HEK293 (cell line): ENCODE measurements around the gene CCDC30.
A peak's percentile ranks its signal among the peaks of the same experiment; 100 is the strongest.
"Not testable (repeated sequence)": the region's sequence is repeated elsewhere in the genome, so short reads cannot be mapped to it uniquely, and the experiment has no call there.

ENCODE experiments used
- CTCF ChIA-PET: fragments of 350-600 bp; formaldehyde crosslinking; extraction: SDS; loops from one replicate; lab custom pipeline; 2021; ENCODE audit warnings: antibody characterized with exemption; lab: Yijun Ruan, JAX
- POLR2A ChIA-PET: fragments of 300-600 bp; formaldehyde crosslinking; extraction: SDS; loops from one replicate; lab custom pipeline; 2020; ENCODE audit warnings: antibody characterized with exemption, inconsistent platforms; lab: Yijun Ruan, JAX
- H3K27ac ChIP-seq: fragments of 200-500 bp; sonication (Bioruptor generic); 2 replicates; pipeline ENCODE4 v1.5.1; 2014; ENCODE audit warnings: low read depth, low read length, control low read depth, inconsistent platforms; ENCODE audit errors: extremely low read depth
- H3K36me3 ChIP-seq, 2 experiments: fragments of 200-500 bp in 1 of 2; sonication (Bioruptor generic) in 1 of 2; 1 replicate in 1 of 2; 2 replicates in 1 of 2; pipeline ENCODE4 v1.5.1; 2014 to 2017; ENCODE audit warnings: inconsistent platforms in 2 of 2, low read length in 2 of 2; ENCODE audit not compliant: control insufficient read depth in 2 of 2, insufficient read depth in 1 of 2
- H3K4me1 ChIP-seq: fragments of 200-500 bp; sonication (Bioruptor generic); 2 replicates; pipeline ENCODE4 v1.5.1; 2014; ENCODE audit warnings: mild to moderate bottlenecking, low read length, inconsistent platforms; ENCODE audit not compliant: control insufficient read depth, insufficient read depth
- H3K4me3 ChIP-seq: 2 replicates; pipeline ENCODE4 v1.5.1; 2011; ENCODE audit warnings: low read depth, mild to moderate bottlenecking, control low read depth, low read length, moderate library complexity
- H3K9me3 ChIP-seq: fragments of 200-500 bp; sonication (Bioruptor generic); 2 replicates; pipeline ENCODE4 v1.5.1; 2014; ENCODE audit warnings: low read depth, low read length, inconsistent platforms; ENCODE audit not compliant: control insufficient read depth, insufficient read depth
- GLI4 ChIP-seq: fragments of 450-650 bp; formaldehyde crosslinking; IDR thresholded peaks from 2 replicates; pipeline ENCODE4 v1.5.1; 2016; ENCODE audit warnings: missing biosample characterization, missing genetic modification characterization
- KLF16 ChIP-seq: fragments of 450-650 bp; formaldehyde crosslinking; IDR thresholded peaks from 2 replicates; pipeline ENCODE4 v1.5.1; 2017; ENCODE audit warnings: missing biosample characterization, missing genetic modification characterization
- RBAK ChIP-seq: fragments of 450-650 bp; formaldehyde crosslinking; IDR thresholded peaks from 2 replicates; pipeline ENCODE4 v1.5.1; 2016; ENCODE audit warnings: missing biosample characterization, missing genetic modification characterization
- ZNF133 ChIP-seq: fragments of 450-650 bp; formaldehyde crosslinking; IDR thresholded peaks from 2 replicates; pipeline ENCODE4 v1.5.1; 2016; ENCODE audit warnings: missing biosample characterization, missing genetic modification characterization
- ZNF157 ChIP-seq: fragments of 450-650 bp; formaldehyde crosslinking; IDR thresholded peaks from 2 replicates; pipeline ENCODE4 v1.5.1; 2016; ENCODE audit warnings: missing biosample characterization, missing genetic modification characterization
- ZNF223 ChIP-seq: fragments of 450-650 bp; formaldehyde crosslinking; IDR thresholded peaks from 2 replicates; pipeline ENCODE4 v1.5.1; 2016; ENCODE audit warnings: missing biosample characterization, missing genetic modification characterization
- ZNF23 ChIP-seq: fragments of 450-650 bp; formaldehyde crosslinking; IDR thresholded peaks from 2 replicates; pipeline ENCODE4 v1.5.1; 2016; ENCODE audit warnings: missing biosample characterization, missing genetic modification characterization, borderline replicate concordance
- ZNF302 ChIP-seq: fragments of 450-650 bp; formaldehyde crosslinking; IDR thresholded peaks from 2 replicates; pipeline ENCODE4 v1.5.1; 2016; ENCODE audit warnings: missing biosample characterization, missing genetic modification characterization, low read depth
- ZNF561 ChIP-seq: fragments of 450-650 bp; IDR thresholded peaks from 2 replicates; pipeline ENCODE4 v1.5.1; 2018; ENCODE audit warnings: missing biosample characterization, missing genetic modification characterization, borderline replicate concordance
- ZNF585B ChIP-seq: fragments of 450-650 bp; formaldehyde crosslinking; IDR thresholded peaks from 2 replicates; pipeline ENCODE4 v1.5.1; 2016; ENCODE audit warnings: missing biosample characterization, missing genetic modification characterization
- ZNF596 ChIP-seq: fragments of 450-650 bp; IDR thresholded peaks from 2 replicates; pipeline ENCODE4 v1.5.0; 2018; ENCODE audit warnings: missing biosample characterization, mild to moderate bottlenecking, missing genetic modification characterization, moderate library complexity
- ZNF747 ChIP-seq: fragments of 450-650 bp; formaldehyde crosslinking; IDR thresholded peaks from 2 replicates; pipeline ENCODE4 v1.5.1; 2016; ENCODE audit warnings: missing biosample characterization, missing genetic modification characterization
- TF ChIP-seq, protein P1 (sequence below): fragments of 450-650 bp; formaldehyde crosslinking; IDR thresholded peaks from 2 replicates; pipeline ENCODE4 v1.5.1; 2016; ENCODE audit warnings: missing biosample characterization, missing genetic modification characterization
- TF ChIP-seq, protein P2 (sequence below): fragments of 450-650 bp; formaldehyde crosslinking; IDR thresholded peaks from 2 replicates; pipeline ENCODE4 v1.5.1; 2017; ENCODE audit warnings: missing biosample characterization, missing genetic modification characterization
- TF ChIP-seq, protein P3 (sequence below): fragments of 450-650 bp; formaldehyde crosslinking; IDR thresholded peaks from 2 replicates; pipeline ENCODE4 v1.5.1; 2017; ENCODE audit warnings: missing biosample characterization, missing genetic modification characterization
- TF ChIP-seq, protein P4 (sequence below): fragments of 450-650 bp; formaldehyde crosslinking; IDR thresholded peaks from 2 replicates; pipeline ENCODE4 v1.5.1; 2016; ENCODE audit warnings: missing biosample characterization, missing genetic modification characterization
- TF ChIP-seq, protein P5 (sequence below): fragments of 450-650 bp; formaldehyde crosslinking; IDR thresholded peaks from 2 replicates; pipeline ENCODE4 v1.5.1; 2016; ENCODE audit warnings: missing biosample characterization, missing genetic modification characterization, low read depth
- TF ChIP-seq, protein P6 (sequence below): fragments of 450-650 bp; formaldehyde crosslinking; IDR thresholded peaks from 2 replicates; pipeline ENCODE4 v1.5.1; 2016; ENCODE audit warnings: missing biosample characterization, missing genetic modification characterization
- TF ChIP-seq, protein P7 (sequence below): fragments of 450-650 bp; formaldehyde crosslinking; IDR thresholded peaks from 2 replicates; pipeline ENCODE4 v1.5.1; 2016; ENCODE audit warnings: missing biosample characterization, missing genetic modification characterization

CCDC30 gene

DNA sequence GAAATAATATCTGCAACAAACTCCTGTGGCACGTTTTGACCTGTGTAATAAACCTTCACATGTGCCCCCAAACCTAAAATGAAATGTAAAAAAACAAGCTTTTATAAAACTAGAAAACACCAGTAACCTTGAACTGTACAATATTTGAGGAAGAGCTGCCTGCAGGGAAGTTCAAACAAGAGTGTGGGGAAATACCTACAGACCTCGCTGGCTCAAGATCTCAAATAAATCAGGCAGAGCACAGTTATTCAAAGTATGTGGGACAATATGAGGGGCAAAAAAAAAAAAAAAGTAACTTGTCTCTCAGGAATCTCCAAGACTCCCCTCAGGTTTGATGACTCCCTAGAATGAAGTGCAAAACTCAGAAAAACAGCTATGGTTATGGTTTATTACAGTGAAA, 157.2 kb downstream of the CCDC30 start (continued):
- TF ChIP-seq ZNF561 (tag by site-specific recombination) (no peak), KLF16 (tag by site-specific recombination) (no peak), ZNF747 (tag by site-specific recombination) (no peak), ZNF596 (tag by site-specific recombination) (no peak), ZNF223 (tag by site-specific recombination) (no peak), RBAK (tag by site-specific recombination) (no peak)
- TF ChIP-seq, protein P1, sequence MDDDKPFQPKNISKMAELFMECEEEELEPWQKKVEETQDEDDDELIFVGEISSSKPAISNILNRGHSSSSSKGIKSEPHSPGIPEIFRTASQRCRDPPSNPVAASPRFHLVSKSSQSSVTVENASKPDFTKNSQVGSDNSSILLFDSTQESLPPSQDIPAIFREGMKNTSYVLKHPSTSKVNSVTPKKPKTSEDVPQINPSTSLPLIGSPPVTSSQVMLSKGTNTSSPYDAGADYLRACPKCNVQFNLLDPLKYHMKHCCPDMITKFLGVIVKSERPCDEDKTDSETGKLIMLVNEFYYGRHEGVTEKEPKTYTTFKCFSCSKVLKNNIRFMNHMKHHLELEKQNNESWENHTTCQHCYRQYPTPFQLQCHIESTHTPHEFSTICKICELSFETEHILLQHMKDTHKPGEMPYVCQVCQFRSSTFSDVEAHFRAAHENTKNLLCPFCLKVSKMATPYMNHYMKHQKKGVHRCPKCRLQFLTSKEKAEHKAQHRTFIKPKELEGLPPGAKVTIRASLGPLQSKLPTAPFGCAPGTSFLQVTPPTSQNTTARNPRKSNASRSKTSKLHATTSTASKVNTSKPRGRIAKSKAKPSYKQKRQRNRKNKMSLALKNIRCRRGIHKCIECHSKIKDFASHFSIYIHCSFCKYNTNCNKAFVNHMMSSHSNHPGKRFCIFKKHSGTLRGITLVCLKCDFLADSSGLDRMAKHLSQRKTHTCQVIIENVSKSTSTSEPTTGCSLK (tag by site-specific recombination): no peak
- TF ChIP-seq, protein P2, sequence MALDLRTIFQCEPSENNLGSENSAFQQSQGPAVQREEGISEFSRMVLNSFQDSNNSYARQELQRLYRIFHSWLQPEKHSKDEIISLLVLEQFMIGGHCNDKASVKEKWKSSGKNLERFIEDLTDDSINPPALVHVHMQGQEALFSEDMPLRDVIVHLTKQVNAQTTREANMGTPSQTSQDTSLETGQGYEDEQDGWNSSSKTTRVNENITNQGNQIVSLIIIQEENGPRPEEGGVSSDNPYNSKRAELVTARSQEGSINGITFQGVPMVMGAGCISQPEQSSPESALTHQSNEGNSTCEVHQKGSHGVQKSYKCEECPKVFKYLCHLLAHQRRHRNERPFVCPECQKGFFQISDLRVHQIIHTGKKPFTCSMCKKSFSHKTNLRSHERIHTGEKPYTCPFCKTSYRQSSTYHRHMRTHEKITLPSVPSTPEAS (tag by site-specific recombination): no peak
- TF ChIP-seq, protein P3, sequence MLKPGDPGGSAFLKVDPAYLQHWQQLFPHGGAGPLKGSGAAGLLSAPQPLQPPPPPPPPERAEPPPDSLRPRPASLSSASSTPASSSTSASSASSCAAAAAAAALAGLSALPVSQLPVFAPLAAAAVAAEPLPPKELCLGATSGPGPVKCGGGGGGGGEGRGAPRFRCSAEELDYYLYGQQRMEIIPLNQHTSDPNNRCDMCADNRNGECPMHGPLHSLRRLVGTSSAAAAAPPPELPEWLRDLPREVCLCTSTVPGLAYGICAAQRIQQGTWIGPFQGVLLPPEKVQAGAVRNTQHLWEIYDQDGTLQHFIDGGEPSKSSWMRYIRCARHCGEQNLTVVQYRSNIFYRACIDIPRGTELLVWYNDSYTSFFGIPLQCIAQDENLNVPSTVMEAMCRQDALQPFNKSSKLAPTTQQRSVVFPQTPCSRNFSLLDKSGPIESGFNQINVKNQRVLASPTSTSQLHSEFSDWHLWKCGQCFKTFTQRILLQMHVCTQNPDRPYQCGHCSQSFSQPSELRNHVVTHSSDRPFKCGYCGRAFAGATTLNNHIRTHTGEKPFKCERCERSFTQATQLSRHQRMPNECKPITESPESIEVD (tag by site-specific recombination): no peak
- TF ChIP-seq, all 188 proteins: peak for 0

DNA sequence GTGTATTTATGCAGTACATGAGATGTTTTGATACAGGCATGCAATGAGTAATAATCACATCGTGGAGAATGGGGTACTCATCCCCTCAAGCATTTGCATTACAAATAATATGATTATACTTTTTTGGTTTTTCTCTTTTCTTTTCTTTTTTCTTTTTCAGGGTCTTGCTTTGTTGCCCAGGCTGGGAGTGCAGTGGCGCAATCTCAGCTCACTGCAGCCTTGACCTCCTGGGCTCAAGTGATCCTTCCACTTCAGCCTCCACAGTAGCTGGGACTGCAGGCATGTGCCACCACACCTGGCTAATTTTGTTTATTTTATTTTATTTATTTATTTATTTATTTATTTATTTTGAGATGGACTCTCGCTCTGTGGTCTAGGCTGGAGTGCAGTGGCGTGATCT, 158.1 kb downstream of the CCDC30 start:
- POLR2A ChIA-PET, H3K9me3 ChIP-seq, CTCF ChIA-PET, H3K4me3 ChIP-seq, H3K4me1 ChIP-seq, H3K27ac ChIP-seq, H3K36me3 ChIP-seq: not testable (repeated sequence)

DNA sequence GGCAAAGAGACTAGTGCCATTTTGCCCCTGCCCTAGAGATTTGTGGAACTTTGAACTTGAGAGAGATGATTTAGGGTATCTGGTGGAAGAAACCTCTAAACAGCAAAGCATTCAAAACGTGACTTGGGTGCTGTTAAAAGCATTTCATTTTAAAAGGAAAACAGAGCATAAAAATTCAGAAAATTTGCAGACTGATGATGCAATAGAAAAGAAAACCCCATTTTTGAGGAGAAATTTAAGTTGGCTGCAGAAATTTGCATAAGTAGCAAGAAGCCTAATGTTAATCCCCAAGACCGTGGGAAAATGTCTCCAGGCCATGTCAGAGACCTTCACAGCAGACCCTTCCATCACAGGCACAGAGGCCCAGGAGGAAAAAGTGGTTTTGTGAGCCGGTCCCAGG, 164.1 kb downstream of the CCDC30 start:
- H3K9me3 ChIP-seq, H3K4me1 ChIP-seq, POLR2A ChIA-PET, CTCF ChIA-PET, H3K27ac ChIP-seq, H3K4me3 ChIP-seq, H3K36me3 ChIP-seq: not testable (repeated sequence)
- peak; percentile 75 for TF ChIP-seq ZNF585B (tag by site-specific recombination)

DNA sequence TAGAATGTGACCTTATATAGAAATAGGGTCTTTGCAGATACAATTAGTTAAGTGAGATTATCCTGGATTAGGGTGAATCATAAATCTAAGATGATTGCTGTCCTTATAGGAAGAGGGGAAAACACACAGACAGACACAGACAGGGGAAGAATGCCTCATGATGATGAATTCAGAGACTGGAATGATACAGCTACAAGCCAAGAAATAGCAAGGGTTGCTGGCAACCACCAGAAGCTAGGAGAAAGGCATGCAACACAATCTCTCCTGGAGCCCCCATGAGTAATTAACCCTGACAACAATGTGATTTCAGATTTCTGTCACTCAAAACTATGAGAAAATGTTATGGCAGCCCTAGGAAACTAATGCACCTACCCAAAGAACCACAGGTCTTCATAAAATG, 176.0 kb downstream of the CCDC30 start:
- ChIA-PET POLR2A (no interaction called here), CTCF (interaction anchor here (0.5 kb wide), 1 partner anchor 219 kb away, joined by 5 read pairs; no protein-coding TSS in a partner anchor)
- H3K36me3 ChIP-seq: no peaks in the 10 kb centered on the region
- no peaks in the 10 kb centered on the region for H3K9me3 ChIP-seq
- H3K4me1 ChIP-seq: no peaks in the 10 kb centered on the region
- H3K4me3 ChIP-seq: no peak overlapping the region
- no peak overlapping the region for H3K27ac ChIP-seq
- TF ChIP-seq ZNF157 (tag by site-specific recombination) (no peak), ZNF23 (tag by site-specific recombination) (no peak), GLI4 (tag by site-specific recombination) (no peak), ZNF133 (tag by site-specific recombination) (no peak), ZNF302 (tag by site-specific recombination) (no peak)
- TF ChIP-seq, protein P4, sequence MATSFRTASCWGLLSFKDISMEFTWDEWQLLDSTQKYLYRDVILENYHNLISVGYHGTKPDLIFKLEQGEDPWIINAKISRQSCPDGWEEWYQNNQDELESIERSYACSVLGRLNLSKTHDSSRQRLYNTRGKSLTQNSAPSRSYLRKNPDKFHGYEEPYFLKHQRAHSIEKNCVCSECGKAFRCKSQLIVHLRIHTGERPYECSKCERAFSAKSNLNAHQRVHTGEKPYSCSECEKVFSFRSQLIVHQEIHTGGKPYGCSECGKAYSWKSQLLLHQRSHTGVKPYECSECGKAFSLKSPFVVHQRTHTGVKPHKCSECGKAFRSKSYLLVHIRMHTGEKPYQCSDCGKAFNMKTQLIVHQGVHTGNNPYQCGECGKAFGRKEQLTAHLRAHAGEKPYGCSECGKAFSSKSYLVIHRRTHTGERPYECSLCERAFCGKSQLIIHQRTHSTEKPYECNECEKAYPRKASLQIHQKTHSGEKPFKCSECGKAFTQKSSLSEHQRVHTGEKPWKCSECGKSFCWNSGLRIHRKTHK (tag by site-specific recombination): no peak
- TF ChIP-seq, protein P5, sequence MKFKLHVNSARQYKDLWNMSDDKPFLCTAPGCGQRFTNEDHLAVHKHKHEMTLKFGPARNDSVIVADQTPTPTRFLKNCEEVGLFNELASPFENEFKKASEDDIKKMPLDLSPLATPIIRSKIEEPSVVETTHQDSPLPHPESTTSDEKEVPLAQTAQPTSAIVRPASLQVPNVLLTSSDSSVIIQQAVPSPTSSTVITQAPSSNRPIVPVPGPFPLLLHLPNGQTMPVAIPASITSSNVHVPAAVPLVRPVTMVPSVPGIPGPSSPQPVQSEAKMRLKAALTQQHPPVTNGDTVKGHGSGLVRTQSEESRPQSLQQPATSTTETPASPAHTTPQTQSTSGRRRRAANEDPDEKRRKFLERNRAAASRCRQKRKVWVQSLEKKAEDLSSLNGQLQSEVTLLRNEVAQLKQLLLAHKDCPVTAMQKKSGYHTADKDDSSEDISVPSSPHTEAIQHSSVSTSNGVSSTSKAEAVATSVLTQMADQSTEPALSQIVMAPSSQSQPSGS: no peak
- TF ChIP-seq, protein P6, sequence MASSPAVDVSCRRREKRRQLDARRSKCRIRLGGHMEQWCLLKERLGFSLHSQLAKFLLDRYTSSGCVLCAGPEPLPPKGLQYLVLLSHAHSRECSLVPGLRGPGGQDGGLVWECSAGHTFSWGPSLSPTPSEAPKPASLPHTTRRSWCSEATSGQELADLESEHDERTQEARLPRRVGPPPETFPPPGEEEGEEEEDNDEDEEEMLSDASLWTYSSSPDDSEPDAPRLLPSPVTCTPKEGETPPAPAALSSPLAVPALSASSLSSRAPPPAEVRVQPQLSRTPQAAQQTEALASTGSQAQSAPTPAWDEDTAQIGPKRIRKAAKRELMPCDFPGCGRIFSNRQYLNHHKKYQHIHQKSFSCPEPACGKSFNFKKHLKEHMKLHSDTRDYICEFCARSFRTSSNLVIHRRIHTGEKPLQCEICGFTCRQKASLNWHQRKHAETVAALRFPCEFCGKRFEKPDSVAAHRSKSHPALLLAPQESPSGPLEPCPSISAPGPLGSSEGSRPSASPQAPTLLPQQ (tag by site-specific recombination): no peak
- TF ChIP-seq, protein P7, sequence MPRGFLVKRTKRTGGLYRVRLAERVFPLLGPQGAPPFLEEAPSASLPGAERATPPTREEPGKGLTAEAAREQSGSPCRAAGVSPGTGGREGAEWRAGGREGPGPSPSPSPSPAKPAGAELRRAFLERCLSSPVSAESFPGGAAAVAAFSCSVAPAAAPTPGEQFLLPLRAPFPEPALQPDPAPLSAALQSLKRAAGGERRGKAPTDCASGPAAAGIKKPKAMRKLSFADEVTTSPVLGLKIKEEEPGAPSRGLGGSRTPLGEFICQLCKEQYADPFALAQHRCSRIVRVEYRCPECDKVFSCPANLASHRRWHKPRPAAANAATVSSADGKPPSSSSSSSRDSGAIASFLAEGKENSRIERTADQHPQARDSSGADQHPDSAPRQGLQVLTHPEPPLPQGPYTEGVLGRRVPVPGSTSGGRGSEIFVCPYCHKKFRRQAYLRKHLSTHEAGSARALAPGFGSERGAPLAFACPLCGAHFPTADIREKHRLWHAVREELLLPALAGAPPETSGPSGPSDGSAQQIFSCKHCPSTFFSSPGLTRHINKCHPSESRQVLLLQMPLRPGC (tag by site-specific recombination): no peak
